ENCODE data around the gene KIT.

Gene KIT

DNA sequence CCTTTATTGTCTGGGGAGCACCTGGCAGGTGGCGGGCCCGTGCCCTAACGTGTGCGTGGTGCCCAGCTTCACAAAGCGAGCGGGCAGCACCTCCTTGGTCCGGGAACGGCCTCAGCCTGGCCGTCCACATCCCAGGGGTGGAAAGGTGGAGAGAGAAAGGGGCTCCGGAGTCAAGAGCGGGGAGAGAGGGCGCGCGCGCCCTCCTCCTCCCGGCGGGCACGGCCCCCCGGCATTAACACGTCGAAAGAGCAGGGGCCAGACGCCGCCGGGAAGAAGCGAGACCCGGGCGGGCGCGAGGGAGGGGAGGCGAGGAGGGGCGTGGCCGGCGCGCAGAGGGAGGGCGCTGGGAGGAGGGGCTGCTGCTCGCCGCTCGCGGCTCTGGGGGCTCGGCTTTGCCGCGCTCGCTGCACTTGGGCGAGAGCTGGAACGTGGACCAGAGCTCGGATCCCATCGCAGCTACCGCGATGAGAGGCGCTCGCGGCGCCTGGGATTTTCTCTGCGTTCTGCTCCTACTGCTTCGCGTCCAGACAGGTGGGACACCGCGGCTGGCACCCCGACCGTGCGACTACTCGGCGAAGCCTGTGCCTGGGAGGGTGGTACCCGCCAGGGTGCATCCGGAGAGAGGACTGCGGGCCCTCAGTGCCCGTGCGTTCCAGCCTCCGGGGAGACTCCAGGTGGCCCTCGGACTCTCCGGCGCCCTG, at the start of gene KIT:
TSS of gene KIT (plus strand) at position 407 of the 701 bp plus-strand sequence. CDS start at position 465, 58 bp downstream.
- no peak within 1 kb of the TSS for H3K27ac ChIP-seq
- peaks cover 48% of the 10 kb centered on the region for H3K27me3 ChIP-seq (ENCODE audit: insufficient read depth, low read depth, severe bottlenecking)
- TF ChIP-seq, protein P1, sequence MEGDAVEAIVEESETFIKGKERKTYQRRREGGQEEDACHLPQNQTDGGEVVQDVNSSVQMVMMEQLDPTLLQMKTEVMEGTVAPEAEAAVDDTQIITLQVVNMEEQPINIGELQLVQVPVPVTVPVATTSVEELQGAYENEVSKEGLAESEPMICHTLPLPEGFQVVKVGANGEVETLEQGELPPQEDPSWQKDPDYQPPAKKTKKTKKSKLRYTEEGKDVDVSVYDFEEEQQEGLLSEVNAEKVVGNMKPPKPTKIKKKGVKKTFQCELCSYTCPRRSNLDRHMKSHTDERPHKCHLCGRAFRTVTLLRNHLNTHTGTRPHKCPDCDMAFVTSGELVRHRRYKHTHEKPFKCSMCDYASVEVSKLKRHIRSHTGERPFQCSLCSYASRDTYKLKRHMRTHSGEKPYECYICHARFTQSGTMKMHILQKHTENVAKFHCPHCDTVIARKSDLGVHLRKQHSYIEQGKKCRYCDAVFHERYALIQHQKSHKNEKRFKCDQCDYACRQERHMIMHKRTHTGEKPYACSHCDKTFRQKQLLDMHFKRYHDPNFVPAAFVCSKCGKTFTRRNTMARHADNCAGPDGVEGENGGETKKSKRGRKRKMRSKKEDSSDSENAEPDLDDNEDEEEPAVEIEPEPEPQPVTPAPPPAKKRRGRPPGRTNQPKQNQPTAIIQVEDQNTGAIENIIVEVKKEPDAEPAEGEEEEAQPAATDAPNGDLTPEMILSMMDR (IDR thresholded peaks at IDR 0.05; ENCODE audit: low read depth, low read length), result no peak
- peak; percentile 38 for DNase-seq
- H3K36me3 ChIP-seq, result no peaks in the 10 kb centered on the region
- H3K4me3 ChIP-seq (ENCODE audit: low read depth, low read length), result peak within 1 kb of the TSS; percentile 55
- peaks cover 4% of the 10 kb centered on the region for H3K9me3 ChIP-seq (ENCODE audit: severe bottlenecking)

DNA sequence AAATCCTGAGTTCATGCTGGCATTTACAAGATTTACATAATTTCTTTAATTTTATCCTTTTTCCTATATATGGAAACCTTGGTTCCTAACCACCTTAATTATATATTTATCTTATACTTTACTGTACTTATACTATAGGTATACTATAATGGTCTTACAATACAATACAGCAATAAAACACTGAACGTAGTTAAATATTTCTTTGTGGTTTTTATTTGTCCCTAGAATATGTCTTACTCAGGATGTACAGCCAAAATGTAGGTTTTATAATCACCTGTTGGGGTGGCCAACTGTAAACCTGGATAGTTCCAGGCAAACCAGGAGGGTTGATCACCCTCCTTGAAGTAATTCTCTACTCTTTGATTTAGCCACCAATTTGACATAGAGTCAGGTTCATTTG, 48.4 kb upstream of the KIT start:
- Histone ChIP-seq H3K36me3 (no peaks in the 10 kb centered on the region), H3K27ac (no peak overlapping the region), H3K4me3 (ENCODE audit: low read depth, low read length) (no peak overlapping the region), H3K9me3 (ENCODE audit: severe bottlenecking) (no peaks in the 10 kb centered on the region), H3K27me3 (ENCODE audit: insufficient read depth, low read depth, severe bottlenecking) (no peaks in the 10 kb centered on the region)
- TF ChIP-seq, protein P1 (IDR thresholded peaks at IDR 0.05; ENCODE audit: low read depth, low read length), result no peak
- DNase-seq, result no peak

DNA sequence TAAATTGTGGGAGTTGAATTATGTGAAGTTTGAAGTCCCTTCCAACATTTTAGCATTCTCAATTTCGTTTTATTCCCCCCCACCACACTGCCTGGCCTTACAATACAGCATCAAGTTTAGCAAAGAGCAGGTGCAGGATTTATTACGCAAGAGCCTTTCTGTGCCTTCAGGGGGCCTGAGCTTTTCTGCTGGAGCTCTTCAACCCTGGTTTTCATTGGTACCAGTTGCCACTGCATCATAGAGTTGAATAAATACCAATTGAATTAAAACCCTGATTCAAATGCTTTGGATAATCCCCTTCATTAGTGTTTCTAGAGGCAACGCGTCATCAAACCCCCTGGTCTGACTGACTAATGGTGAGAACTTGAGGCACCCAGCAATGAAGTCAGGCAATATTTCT, 43.6 kb upstream of the KIT start:
- TF ChIP-seq, protein P1 (IDR thresholded peaks at IDR 0.05; ENCODE audit: low read depth, low read length), result no peak
- H3K27me3 ChIP-seq (ENCODE audit: insufficient read depth, low read depth, severe bottlenecking), result peaks cover 4% of the 10 kb centered on the region
- no peaks in the 10 kb centered on the region for H3K36me3 ChIP-seq
- DNase-seq, result no peak
- H3K4me3 ChIP-seq (ENCODE audit: low read depth, low read length), result no peak overlapping the region
- no peak overlapping the region for H3K27ac ChIP-seq
- H3K9me3 ChIP-seq (ENCODE audit: severe bottlenecking), result no peaks in the 10 kb centered on the region

DNA sequence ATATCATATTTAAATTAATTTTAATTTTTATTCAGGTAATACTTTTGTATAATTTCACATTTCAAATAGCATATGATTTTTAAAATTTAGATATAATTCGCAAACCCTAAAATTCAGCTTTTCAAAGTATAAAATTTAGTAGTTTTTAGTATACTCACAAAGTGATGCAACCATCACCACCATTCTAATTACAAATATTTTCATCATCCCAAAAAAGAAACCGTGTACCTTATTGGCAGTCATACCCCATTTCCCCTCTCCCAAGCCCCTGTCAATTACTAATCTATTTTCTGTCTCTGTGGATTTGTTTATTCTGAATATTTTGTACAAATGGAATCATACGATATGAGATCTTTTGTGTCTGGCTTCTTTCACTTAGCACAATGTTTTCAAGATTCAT, 37.0 kb upstream of the KIT start:
- no peaks in the 10 kb centered on the region for H3K9me3 ChIP-seq (ENCODE audit: severe bottlenecking)
- no peaks in the 10 kb centered on the region for H3K36me3 ChIP-seq
- no peak overlapping the region for H3K27ac ChIP-seq
- no peak for DNase-seq
- H3K4me3 ChIP-seq (ENCODE audit: low read depth, low read length), result no peak overlapping the region
- peaks cover 13% of the 10 kb centered on the region for H3K27me3 ChIP-seq (ENCODE audit: insufficient read depth, low read depth, severe bottlenecking)
- TF ChIP-seq, protein P1 (IDR thresholded peaks at IDR 0.05; ENCODE audit: low read depth, low read length), result no peak

DNA sequence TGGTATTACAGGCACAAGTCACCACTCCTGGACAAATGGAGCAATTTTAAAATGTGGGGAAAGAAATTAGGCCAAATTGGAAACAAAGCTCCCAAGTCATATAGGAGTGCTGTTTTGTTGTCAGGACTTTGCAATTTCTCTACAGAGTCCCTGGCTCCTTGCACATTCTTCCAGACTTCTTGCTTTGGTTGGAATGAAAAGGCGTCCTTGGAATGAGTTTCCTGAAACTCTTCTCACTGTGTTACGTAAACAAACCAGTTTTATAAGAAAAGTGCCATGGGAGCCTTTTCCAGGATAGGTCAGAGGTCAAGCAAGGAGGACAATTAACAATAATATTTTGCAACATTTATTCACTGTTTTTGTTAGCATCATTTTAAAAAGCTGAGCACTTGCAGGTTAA, 32.4 kb upstream of the KIT start:
- no peaks in the 10 kb centered on the region for H3K9me3 ChIP-seq (ENCODE audit: severe bottlenecking)
- H3K36me3 ChIP-seq, result no peaks in the 10 kb centered on the region
- no peak for DNase-seq
- H3K27ac ChIP-seq, result no peak overlapping the region
- TF ChIP-seq, protein P1 (IDR thresholded peaks at IDR 0.05; ENCODE audit: low read depth, low read length), result no peak
- H3K4me3 ChIP-seq (ENCODE audit: low read depth, low read length), result no peak overlapping the region
- H3K27me3 ChIP-seq (ENCODE audit: insufficient read depth, low read depth, severe bottlenecking), result peaks cover 24% of the 10 kb centered on the region

DNA sequence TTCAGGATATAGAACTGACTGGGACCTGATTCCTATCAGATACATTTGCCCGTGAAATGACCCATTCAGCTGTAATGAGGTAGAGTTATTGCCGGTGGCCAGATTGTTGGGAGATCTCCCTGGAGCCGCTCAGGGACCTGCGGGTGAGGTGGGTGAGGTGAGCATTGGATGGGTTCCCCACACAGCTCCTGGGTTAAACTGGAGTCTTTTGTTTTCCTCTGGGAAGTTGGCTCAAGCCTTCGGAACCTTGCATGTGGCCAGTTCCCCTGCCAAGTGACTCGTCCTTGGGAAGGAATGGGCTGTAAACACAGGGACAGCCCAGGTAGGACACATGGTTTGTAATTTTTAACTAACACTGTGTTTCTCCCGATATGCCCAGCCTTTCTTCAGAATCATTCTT, 31.6 kb upstream of the KIT start:
- Histone ChIP-seq H3K36me3 (no peaks in the 10 kb centered on the region), H3K4me3 (ENCODE audit: low read depth, low read length) (no peak overlapping the region), H3K27ac (no peak overlapping the region), H3K9me3 (ENCODE audit: severe bottlenecking) (no peaks in the 10 kb centered on the region), H3K27me3 (ENCODE audit: insufficient read depth, low read depth, severe bottlenecking) (peaks cover 27% of the 10 kb centered on the region)
- DNase-seq, result no peak
- TF ChIP-seq, protein P1 (IDR thresholded peaks at IDR 0.05; ENCODE audit: low read depth, low read length), result no peak

All from WERI-Rb-1 (cell line).